B cell (primary cell): Measurements from ENCODE around the gene DMAC2.

Source experiments
- EZH2 ChIP-seq: IDR thresholded peaks from 2 replicates; pipeline ENCODE4 v1.6.1; 2012; ENCODE audit warnings: borderline replicate concordance, low read depth, mild to moderate bottlenecking, moderate library complexity, low read length; ENCODE audit not compliant: insufficient read depth, poor library complexity, severe bottlenecking
- TF ChIP-seq, protein P1 (sequence below): fragments of 200-600 bp; IDR thresholded peaks from one replicate; pipeline ENCODE4 v1.8.0; 2022; ENCODE audit warnings: antibody characterized with exemption, mild to moderate bottlenecking

GRCh38 chr19:41398050-41398418, 41.7 kb downstream of the DMAC2 start:
- TF ChIP-seq, protein P1, sequence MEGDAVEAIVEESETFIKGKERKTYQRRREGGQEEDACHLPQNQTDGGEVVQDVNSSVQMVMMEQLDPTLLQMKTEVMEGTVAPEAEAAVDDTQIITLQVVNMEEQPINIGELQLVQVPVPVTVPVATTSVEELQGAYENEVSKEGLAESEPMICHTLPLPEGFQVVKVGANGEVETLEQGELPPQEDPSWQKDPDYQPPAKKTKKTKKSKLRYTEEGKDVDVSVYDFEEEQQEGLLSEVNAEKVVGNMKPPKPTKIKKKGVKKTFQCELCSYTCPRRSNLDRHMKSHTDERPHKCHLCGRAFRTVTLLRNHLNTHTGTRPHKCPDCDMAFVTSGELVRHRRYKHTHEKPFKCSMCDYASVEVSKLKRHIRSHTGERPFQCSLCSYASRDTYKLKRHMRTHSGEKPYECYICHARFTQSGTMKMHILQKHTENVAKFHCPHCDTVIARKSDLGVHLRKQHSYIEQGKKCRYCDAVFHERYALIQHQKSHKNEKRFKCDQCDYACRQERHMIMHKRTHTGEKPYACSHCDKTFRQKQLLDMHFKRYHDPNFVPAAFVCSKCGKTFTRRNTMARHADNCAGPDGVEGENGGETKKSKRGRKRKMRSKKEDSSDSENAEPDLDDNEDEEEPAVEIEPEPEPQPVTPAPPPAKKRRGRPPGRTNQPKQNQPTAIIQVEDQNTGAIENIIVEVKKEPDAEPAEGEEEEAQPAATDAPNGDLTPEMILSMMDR, result no peak
- no peak for TF ChIP-seq EZH2
